ENCODE data around the gene ST3GAL5.

Gene ST3GAL5

DNA sequence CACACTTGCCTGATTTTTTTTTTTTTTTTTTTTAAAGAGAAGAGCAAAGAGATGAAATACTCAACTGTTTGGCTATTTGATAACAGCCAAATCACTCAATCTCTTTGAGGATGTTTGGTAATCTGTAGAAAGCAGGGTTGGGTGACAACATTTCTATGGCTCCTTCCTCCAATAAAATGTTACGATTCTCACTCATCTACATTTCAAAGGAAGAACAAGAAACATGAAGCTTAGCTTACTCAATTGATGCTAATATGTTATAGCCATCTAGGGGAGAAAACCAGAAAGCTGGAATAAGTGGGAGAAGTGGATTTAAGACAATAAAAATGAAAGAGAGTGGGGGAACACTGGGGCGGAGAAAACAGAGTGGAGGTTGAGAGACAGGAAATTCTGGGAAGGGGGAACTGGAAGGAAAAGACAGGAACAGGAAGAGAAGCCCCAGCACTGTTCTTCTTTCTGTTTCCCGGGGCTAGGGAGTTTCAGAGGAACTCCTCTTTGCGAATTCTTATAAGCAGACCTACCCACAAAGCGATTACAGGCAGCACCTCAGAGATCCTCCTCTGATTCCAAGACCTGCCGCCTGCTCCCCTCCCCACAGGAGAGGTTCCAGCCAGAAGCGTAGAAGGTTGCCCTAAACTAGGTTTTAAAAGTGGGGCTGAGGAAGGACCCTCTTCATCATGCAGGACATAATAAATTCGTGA lies 13.3 kb downstream of the ST3GAL5 start:
- H3K36me3 ChIP-seq (ENCODE audit: control insufficient read depth, insufficient read depth, low read length): no peaks in the 10 kb centered on the region
- peaks cover 2% of the 10 kb centered on the region; the same call in 1 of the 2 replicates for H3K27me3 ChIP-seq (replicated peaks; ENCODE audit: control insufficient read depth, insufficient read depth, low read length)
- TF ChIP-seq, protein P1, sequence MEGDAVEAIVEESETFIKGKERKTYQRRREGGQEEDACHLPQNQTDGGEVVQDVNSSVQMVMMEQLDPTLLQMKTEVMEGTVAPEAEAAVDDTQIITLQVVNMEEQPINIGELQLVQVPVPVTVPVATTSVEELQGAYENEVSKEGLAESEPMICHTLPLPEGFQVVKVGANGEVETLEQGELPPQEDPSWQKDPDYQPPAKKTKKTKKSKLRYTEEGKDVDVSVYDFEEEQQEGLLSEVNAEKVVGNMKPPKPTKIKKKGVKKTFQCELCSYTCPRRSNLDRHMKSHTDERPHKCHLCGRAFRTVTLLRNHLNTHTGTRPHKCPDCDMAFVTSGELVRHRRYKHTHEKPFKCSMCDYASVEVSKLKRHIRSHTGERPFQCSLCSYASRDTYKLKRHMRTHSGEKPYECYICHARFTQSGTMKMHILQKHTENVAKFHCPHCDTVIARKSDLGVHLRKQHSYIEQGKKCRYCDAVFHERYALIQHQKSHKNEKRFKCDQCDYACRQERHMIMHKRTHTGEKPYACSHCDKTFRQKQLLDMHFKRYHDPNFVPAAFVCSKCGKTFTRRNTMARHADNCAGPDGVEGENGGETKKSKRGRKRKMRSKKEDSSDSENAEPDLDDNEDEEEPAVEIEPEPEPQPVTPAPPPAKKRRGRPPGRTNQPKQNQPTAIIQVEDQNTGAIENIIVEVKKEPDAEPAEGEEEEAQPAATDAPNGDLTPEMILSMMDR (IDR thresholded peaks at IDR 0.05; ENCODE audit: insufficient read depth, low read length, poor library complexity, severe bottlenecking): no peak
- no peak overlapping the region for H3K4me3 ChIP-seq (replicated peaks; ENCODE audit: low read depth, low read length)
- no peak for DNase-seq (ENCODE audit: extremely low read depth, insufficient read length)

GRCh38 chr2:85873679-85874078 lies 15.1 kb downstream of the ST3GAL5 start:
- peaks cover 2% of the 10 kb centered on the region; the same call in 1 of the 2 replicates for H3K27me3 ChIP-seq (replicated peaks; ENCODE audit: control insufficient read depth, insufficient read depth, low read length)
- no peak for DNase-seq (ENCODE audit: extremely low read depth, insufficient read length)
- TF ChIP-seq, protein P1 (IDR thresholded peaks at IDR 0.05; ENCODE audit: insufficient read depth, low read length, poor library complexity, severe bottlenecking): peak; percentile 43
- H3K4me3 ChIP-seq (replicated peaks; ENCODE audit: low read depth, low read length): no peak overlapping the region
- no peaks in the 10 kb centered on the region for H3K36me3 ChIP-seq (ENCODE audit: control insufficient read depth, insufficient read depth, low read length)

DNA sequence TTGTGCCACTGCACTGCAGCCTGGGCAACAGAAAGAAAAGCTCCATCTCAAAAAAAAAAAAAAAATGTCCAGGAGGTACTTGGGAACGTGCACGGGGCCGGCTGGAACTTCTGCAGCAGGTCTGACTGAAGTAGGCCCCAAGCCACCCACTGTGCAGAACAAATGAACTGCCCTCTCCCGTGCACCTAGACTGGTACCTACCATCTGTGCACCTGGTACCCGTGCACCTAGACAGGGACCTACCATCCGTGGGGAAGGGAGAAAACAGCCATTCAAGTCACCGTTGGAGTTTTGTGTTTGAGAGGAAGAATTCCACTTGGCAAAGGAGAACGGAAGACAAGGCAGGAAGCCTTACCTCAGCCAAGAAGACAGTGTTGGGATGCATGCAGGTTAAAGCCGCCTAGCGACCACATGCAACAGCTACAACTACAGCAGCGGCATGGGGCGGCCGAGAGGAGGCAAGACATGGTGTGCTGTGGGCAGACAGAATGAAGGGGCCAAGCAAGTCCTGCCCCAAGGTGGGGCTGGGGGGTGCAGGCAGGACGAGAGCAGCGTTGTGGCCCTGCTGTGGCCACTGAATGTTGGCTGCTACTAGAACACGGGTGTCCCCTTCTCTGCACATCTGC lies 16.1 kb downstream of the ST3GAL5 start:
- no peaks in the 10 kb centered on the region for H3K36me3 ChIP-seq (ENCODE audit: control insufficient read depth, insufficient read depth, low read length)
- no peak for DNase-seq (ENCODE audit: extremely low read depth, insufficient read length)

DNA sequence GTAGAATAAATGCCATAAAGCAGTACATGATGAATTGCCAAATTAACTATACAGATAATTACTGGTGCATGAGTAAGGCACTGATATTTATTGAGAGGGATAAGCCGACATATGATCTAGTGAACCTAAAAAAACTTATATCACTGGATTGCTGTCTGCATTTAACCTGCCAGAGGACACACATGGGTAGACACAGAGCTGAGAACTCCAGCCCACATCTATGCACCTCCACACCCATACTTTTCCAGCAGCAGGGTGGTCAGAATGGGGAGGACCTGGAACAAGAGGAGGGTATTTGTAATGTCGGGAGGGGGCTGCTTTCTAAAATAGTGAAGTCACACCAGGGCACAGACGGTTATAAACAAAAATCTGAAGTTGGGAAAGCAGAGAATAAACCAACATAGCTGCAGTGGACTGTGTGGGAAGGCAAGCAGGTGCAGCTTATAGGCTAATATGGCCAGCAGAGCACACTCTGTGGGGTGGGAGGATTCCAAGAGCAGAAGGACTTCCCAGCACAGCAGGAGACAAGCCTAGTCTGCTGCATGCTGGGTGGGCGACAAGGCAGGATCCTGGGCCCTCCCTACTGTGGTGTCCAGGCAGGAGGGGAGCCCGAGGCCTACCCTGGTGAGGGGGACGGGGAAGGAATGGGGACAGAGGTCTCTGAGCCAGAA lies 17.2 kb downstream of the ST3GAL5 start:
- H3K27me3 ChIP-seq (replicated peaks; ENCODE audit: control insufficient read depth, insufficient read depth, low read length): peaks cover 2% of the 10 kb centered on the region; the same call in 1 of the 2 replicates
- DNase-seq (ENCODE audit: extremely low read depth, insufficient read length): no peak
- no peaks in the 10 kb centered on the region for H3K36me3 ChIP-seq (ENCODE audit: control insufficient read depth, insufficient read depth, low read length)
- TF ChIP-seq, protein P1 (IDR thresholded peaks at IDR 0.05; ENCODE audit: insufficient read depth, low read length, poor library complexity, severe bottlenecking): no peak
- no peak overlapping the region for H3K4me3 ChIP-seq (replicated peaks; ENCODE audit: low read depth, low read length)

More for the DNA sequence above, 16.1 kb downstream of the ST3GAL5 start:
- Histone ChIP-seq H3K4me3 (replicated peaks; ENCODE audit: low read depth, low read length) (no peak overlapping the region), H3K27me3 (replicated peaks; ENCODE audit: control insufficient read depth, insufficient read depth, low read length) (peaks cover 2% of the 10 kb centered on the region; the same call in 1 of the 2 replicates)
- TF ChIP-seq, protein P1 (IDR thresholded peaks at IDR 0.05; ENCODE audit: insufficient read depth, low read length, poor library complexity, severe bottlenecking): no peak

DNA sequence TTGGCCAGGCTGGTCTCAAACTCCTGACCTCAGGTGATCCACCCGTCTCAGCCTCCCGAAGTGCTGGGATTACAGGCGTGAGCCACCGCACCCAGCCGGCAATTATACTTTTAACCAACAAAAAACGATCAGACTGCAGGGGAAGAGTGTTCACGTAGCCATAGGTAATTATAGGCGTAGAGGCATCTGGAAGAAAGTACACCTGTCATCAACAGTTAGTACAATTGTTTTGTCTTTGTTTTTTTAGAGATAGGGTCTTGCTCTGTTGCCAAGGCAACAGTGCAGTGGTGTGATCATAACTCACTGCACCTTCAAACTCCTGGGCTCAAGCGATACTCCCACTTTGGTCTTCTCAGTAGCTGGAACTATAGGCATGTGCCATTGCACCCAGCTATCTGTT lies 20.0 kb downstream of the ST3GAL5 start:
- Histone ChIP-seq H3K4me3 (replicated peaks; ENCODE audit: low read depth, low read length) (no peak overlapping the region), H3K36me3 (ENCODE audit: control insufficient read depth, insufficient read depth, low read length) (no peaks in the 10 kb centered on the region), H3K27me3 (replicated peaks; ENCODE audit: control insufficient read depth, insufficient read depth, low read length) (peaks cover 2% of the 10 kb centered on the region; the same call in 1 of the 2 replicates)
- no peak for DNase-seq (ENCODE audit: extremely low read depth, insufficient read length)
- TF ChIP-seq, protein P1 (IDR thresholded peaks at IDR 0.05; ENCODE audit: insufficient read depth, low read length, poor library complexity, severe bottlenecking): no peak

All from GM06990 (cell line).